ENCODE measurements around the gene POU6F2. TPM values are rescaled to one million over a fixed set of nuclear protein-coding genes. Genes with fewer than 3 reads are reported as not detected.

The POU6F2 gene
- total and polyA plus RNA-seq, 9 of the 15 experiments (the other 6 are each of a cell fraction or from before 2014, with no cell fraction given) = 0.29 to 1.5 (median 0.96) TPM

GRCh38 chr7:38962028-38962427, 15.7 kb upstream of the POU6F2 start:
- Histone ChIP-seq H3K4me1 (replicated peaks in 1 of 2; ENCODE audit: control insufficient read depth in 2 of 2, insufficient read depth in 2 of 2, low read length in 2 of 2) (no peaks in the 10 kb centered on the region), H3K27ac (ENCODE audit: extremely low read depth, low read depth, low read length) (no peak overlapping the region), H3K79me2 (ENCODE audit: control insufficient read depth, insufficient read depth, low read length) (no peaks in the 10 kb centered on the region), H3K4me2 (ENCODE audit: insufficient read depth, low read length) (no peak overlapping the region), H3K4me3 (no peak overlapping the region), H3K36me3 (ENCODE audit: control insufficient read depth, insufficient read depth, low read length) (no peaks in the 10 kb centered on the region), H3K9me1 (ENCODE audit: control insufficient read depth, insufficient read depth, low read length) (no peaks in the 10 kb centered on the region), H4K20me1 (replicated peaks; ENCODE audit: control insufficient read depth, insufficient read depth, low read length) (no peaks in the 10 kb centered on the region), H3K9ac (ENCODE audit: insufficient read depth in 1 of 2, low read depth in 2 of 2, low read length in 2 of 2) (no peak overlapping the region), H3K27me3 (ENCODE audit: control insufficient read depth in 2 of 2, insufficient read depth in 2 of 2, low read length in 2 of 2) (peaks cover 0 to 3% of the 10 kb centered on the region in 2 experiments; a peak in 1 of 5 replicates), H2AFZ (ENCODE audit: low read depth, low read length) (no peak overlapping the region), H3K9me3 (replicated peaks; ENCODE audit: control insufficient read depth, insufficient read depth, low read depth, low read length) (no peaks in the 10 kb centered on the region)
- no TSS peak for BruUV-seq (replicated peaks)
- ATAC-seq (no peak), DNase-seq (ENCODE audit: extremely low read depth in 1 of 4, low spot score in 3 of 4) (no peak), FAIRE-seq (no peak)
- WGBS (ENCODE audit: insufficient coverage, low coverage, missing lambda C conversion rate) = 5% methylated on average over 1 of the region's 1 CpG
- intact Hi-C loops (cut with micrococcal nuclease) = no loop called here
- TF ChIP-seq ELF4 (CRISPR knock-in tag; IDR thresholded peaks at IDR 0.05) (no peak), ZNF282 (CRISPR knock-in tag; IDR thresholded peaks at IDR 0.05) (no peak), ZBTB9 (CRISPR knock-in tag; IDR thresholded peaks at IDR 0.05) (no peak), ZFP36 (IDR thresholded peaks at IDR 0.05; ENCODE audit: low read depth, low read length, partially characterized antibody) (no peak), NR2F6 (CRISPR knock-in tag; IDR thresholded peaks at IDR 0.05) (no peak), HNRNPUL1 (IDR thresholded peaks at IDR 0.05; ENCODE audit: low read length) (no peak), TAF9B (IDR thresholded peaks at IDR 0.05; ENCODE audit: partially characterized antibody) (no peak), E2F6 (IDR thresholded peaks at IDR 0.05; ENCODE audit: borderline replicate concordance in 1 of 2, extremely low read depth in 1 of 2, insufficient read depth in 1 of 2, insufficient read length in 1 of 2, low read depth in 1 of 2, low read length in 1 of 2, poor library complexity in 1 of 2, severe bottlenecking in 1 of 2) (no peak), E2F8 (IDR thresholded peaks at IDR 0.05; ENCODE audit: low read depth, partially characterized antibody) (no peak), SMARCA4 (IDR thresholded peaks at IDR 0.05) (no peak), TRIM25 (IDR thresholded peaks at IDR 0.05; ENCODE audit: borderline replicate concordance) (no peak), TCF7L2 (IDR thresholded peaks at IDR 0.05; ENCODE audit: low read depth, low read length) (no peak), SIN3A (IDR thresholded peaks at IDR 0.05; ENCODE audit: borderline replicate concordance in 2 of 2, control insufficient read depth in 1 of 2, low read depth in 2 of 2, low read length in 2 of 2) (no peak), GTF2B (IDR thresholded peaks at IDR 0.05; ENCODE audit: extremely low read depth, insufficient read length) (no peak)
- POLR2A ChIA-PET = no interaction called here
- in situ Hi-C loops (cut with MboI) = no loop called here
- CTCF ChIA-PET (ENCODE audit: low intra/inter-chr PET ratio) = no interaction called here
